HG03558 (cell line): ENCODE results near the gene FGD2.
"Not testable (repeated sequence)": the region's sequence is repeated elsewhere in the genome, so short reads cannot be mapped to it uniquely, and the experiment has no call there.

Source experiments
- ATAC-seq: cut with Tn5 transposase; IDR thresholded peaks from one replicate; pipeline ENCODE4 v1.9.1; 2021; ENCODE audit warnings: moderate number of reproducible peaks; ENCODE audit not compliant: unreplicated experiment; ENCODE audit errors: extremely low read depth

Gene FGD2

DNA sequence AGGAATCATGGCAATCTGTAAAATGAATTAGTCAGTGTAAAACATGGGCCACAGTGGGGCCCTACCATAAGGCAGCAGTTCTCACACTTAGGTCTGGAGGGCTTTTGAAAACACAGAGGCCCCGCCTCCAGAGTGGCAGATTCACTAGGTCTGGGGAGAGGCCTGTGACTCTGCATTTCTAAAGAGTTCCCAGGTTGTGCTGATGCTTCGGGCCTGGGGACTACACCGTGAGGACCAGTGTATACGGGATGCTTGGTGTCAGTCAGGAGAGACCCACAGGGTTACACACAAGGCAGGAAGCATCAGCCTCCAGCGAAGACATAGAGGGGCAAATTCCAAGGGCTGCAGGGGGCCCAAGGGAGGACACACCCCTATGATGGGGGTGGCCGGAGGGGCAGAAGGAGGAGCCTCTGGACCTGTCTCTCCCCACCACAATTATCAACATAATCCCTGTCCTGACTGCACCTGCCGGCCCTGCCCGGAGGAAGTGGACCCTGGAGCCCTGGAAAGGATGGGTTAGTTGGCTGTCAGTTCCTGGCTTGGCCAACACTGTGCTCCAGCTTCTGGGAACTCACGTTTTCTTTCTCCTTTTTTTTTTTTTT lies 46.7 kb downstream of the FGD2 start:
- ATAC-seq: no peak

DNA sequence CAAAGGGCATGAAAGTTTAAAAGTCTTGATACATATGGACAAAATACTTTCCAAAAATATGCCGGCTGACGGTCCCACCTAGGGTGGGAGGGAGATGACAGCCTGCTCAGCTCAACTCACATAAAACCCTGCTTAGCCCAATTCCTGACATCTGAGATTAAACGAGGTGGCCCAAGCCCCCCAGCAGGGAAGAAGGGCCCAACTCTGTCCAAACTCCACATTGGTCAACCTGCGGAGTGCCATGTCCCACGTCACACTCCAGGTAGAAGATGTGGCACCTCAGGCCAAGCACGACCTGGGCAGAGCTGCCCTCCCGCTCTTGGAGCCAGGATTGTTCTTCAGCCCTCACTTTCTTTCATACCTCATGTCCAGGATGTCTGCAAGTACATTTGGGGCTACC lies 48.2 kb downstream of the FGD2 start:
- no peak for ATAC-seq

DNA sequence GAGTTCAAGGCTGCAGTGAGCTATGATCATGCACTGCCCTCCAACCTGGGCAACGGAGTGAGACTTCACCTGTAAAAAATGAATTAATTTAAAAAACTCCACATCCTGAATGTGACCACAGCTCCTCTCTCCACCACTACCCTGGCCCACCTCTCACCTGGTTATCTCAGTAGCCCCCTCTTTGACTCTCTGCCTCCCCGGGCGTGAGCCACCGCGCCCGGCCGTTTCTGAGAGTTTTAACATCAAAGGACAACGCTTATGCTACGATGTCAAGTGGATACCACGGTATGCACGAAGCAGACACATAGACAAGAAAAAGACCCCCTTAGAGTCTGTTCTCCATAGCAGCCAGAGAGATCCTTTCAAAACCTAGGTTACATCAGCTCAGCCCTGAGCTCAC lies 48.7 kb downstream of the FGD2 start:
- no peak for ATAC-seq

DNA sequence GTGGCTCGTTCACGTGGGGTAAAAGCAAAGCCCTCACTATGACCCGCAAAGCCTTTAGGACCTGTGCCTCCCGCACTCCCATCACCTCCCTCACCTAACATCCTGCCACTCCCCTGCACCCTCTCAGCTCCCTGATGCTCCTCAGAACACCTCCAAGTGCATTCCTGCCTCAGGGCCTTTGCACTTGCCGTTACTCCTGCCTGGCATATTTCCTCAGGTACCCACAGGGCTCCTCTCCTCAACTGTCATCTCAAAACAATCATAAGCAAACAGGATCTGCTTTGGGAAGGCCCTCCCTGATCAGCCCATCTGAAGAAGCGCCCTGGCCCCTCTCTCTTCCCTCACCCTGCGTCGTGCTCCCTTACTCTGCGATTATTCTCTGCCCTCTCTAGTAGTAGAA lies 49.1 kb downstream of the FGD2 start:
- ATAC-seq: no peak

DNA sequence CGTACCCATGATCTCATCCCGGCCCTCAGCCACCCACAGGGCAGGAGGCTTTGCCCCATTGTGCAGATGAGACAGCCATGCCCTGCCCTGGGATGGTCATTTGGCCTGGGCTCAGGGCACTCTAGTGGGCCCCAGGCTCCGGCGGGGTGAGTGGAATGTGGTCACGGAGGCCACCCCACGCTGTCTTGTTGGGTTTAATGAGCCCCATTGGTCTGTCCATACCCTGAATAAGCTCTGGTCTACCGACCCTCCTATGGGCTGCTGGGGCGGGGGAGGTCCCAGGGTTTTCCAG lies 50.6 kb downstream of the FGD2 start:
- no peak for ATAC-seq

DNA sequence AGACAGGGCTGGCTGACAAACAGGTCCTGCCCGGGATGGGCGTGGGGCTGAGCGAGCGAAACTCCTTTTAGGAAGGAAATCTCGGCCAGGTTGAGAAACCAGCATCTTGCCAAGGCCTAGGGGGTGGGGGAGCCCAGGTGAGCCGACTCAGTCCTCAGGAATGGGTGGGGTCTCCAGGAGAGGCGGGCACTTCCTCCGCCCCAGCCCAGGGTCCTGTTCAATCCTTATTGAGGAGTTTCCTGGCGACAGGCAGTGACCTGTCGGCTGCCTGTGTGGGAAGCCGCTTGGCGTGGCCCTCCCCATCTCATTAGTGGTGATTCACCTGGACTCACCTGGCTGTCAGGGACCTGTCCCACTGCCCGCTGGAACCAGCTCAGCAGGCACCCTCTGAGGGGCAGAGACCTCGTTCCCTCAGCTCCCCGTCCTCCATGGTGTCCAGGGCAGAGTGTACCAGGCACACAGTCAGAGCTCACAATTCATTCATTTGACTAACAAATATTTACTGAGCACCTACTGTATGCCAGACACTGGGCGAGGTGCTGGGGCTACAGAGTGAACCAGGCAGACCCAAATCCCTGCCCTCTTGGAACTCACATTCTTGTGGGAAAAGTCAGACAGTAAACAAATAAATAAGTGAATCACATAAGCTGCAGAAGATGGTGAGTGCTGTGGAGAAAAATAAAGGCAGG lies 51.1 kb downstream of the FGD2 start:
- ATAC-seq: no peak

DNA sequence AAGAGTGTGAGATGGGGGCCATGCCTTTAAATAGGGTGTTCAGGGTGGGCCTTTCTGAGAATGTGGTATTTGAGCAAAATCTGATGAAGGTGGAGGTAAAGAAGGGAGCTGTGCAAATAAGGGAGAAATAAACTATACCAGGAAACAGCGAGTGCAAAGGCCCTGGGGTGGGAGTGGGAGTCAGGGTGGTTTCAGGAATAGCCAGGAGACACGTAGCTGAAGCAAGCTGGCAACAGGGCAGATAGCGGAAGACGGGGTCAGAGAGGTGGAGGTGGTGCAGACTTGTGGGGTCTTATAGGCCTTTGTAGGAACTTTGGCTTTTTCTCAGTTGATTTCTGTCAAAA lies 51.6 kb downstream of the FGD2 start:
- no peak for ATAC-seq

DNA sequence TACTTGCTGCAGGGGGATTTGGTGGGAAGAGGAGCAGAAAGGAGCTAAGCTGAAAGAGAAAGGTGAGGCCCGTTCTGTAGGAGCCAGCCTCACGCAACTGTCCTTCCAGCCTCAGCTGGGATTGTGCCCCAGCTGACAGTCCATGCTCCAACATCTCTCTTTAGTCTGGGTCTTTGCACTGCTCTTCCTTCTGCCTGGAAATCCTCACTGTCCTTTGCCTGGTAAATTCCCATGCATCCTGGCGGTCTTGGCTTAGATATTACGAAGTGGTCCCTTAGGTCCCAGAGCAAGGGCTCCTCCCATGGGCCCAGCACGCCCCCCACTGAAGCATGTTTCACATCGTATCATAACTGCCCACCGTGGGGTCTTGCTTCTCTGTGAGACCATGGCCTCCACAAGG lies 52.2 kb downstream of the FGD2 start:
- ATAC-seq: no peak

DNA sequence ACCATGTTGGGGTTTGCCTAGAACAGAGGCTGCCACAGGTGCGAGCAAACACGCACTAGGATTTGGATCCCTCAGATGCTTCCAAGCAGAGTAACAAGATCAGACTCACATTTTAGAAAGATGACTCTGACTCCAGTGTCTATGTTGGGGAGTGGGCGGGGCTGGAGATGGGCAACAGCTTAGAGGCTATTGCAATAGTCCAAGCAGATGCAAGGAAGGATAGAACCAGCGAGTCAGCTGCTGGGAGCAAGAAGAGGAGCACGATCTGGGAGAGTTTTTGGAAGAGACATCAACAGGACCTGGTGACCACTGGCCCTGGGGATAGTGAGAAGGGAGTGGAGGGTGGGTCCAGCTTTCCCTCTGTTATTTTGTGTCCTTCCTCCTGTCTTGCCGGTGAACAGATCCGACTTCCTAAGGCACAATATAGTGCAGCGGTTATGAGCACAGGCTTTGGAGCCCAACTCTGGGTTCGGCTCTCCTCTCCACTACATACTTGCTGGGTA lies 52.7 kb downstream of the FGD2 start:
- ATAC-seq: no peak

DNA sequence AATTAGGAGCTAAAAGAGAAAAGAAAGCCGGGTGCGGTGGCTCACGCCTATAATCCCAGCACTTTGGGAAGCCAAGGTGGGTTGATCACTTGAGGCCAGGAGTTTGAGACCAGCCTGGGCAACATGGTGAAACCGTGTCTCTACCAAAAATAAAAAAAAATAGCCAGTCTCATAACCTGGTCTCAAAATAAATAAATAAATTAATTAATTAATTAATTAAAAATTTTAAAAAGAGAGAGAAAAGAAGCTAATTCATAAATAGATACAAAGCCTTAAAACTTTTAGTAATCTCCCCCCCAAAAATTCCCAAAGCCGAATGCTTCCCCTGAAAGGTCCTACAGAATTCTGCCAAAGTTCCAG lies 53.5 kb downstream of the FGD2 start:
- ATAC-seq: not testable (repeated sequence)

DNA sequence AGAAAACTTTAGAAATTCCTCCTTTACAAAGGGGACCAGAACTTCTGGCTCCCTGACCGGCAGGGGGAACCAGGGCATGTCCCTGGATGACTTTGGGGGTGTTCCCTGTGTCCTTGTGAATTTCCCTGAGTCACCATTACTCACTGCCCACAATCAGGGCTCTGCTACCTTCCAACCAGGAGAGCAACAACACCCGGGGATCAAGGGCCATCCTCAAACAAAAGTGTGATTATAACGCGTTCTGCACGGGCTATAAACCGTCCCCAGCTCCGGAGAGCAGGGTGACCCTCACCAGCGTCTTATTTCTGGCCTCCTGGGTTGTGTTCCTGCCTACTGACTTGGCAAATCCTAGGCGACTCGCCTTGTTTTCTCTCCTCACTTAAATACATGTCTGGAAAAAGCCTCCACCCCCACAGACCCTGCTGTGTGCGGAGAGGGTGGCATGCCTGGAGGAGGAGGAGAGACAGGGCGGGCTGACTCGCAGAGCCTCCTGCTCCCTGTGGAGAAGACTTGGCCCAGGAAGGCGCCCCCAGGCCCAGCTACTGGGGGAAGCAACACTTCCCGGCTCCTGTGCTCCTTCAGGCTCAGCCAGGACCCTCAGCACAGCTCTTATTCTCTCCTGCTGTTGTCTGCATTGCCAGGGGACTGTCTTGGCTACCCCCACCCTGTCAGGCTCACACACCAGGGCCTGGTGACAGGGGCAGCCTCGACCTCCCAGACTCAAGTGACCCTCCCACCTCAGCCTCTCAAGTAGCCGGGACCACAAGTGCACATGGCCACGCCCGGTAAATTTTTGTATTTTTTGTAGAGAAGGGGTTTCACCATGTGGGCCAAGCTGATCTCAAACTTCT lies 54.1 kb downstream of the FGD2 start:
- ATAC-seq: no peak

DNA sequence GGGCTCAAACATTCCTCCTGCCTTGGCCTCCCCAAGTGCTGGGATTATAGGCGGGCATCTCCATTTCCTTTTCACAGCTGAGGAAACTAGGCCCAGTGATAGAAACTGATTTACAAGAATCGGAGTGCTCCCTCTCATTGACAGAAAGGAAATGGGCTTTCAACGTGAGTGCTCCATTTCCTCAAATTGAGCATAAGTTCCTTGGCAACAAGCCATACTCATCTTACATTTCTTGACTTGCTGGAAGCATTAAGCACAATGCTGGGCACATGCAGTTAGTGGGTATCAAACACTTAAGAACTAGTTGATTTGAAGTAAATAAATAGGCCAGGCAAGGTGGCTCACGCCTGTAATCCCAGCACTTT lies 54.7 kb downstream of the FGD2 start:
- no peak for ATAC-seq

DNA sequence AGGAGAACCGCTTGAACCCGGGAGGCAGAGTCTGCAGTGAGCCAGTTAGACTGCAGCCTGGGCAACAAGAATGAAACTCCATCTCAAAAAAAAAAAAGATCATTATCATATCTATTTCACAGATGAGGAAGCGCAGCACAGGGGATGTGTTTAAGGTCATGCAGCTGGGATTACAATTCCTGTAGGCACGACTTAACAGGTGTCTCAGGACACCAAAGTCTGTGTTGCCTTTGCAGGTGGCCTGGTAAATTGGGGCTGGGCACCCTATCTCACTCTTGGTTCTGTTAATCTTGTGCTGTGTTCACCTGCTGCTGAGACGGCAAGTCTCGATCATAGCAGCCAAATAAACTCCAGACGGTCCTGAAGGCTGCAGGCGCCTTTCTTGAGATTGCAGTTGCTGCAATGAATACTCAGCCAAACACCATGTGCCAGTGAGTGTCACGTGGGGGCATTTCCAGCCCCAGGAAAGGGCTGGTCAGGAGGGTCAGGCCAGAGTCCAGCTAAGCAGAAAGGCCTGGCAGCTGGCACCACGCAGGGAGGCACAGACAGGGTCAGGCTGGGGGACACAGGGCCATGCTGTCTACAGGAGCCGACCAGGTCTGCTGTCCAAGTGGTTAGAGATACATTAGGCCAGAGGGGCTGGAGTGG lies 55.8 kb downstream of the FGD2 start:
- ATAC-seq: no peak

DNA sequence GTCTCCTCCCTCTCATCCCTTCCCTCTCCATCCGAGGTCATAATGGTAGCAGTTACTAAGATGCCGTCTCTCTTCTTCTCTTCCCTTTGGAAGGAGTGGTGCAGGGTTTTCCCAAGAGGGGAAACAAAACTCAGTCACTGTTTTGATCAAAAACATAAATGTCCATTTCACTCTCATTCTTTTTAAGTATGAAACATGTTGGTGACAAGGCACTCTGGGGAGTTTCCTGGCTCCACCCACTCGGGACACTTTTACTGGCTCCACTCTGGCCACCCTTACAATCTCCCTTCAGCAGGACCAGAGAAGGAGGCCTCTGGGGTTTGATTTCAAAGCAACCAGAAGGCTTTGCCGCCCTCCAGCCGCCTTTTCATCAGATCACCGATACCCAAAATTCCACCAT lies 57.0 kb downstream of the FGD2 start:
- no peak for ATAC-seq

DNA sequence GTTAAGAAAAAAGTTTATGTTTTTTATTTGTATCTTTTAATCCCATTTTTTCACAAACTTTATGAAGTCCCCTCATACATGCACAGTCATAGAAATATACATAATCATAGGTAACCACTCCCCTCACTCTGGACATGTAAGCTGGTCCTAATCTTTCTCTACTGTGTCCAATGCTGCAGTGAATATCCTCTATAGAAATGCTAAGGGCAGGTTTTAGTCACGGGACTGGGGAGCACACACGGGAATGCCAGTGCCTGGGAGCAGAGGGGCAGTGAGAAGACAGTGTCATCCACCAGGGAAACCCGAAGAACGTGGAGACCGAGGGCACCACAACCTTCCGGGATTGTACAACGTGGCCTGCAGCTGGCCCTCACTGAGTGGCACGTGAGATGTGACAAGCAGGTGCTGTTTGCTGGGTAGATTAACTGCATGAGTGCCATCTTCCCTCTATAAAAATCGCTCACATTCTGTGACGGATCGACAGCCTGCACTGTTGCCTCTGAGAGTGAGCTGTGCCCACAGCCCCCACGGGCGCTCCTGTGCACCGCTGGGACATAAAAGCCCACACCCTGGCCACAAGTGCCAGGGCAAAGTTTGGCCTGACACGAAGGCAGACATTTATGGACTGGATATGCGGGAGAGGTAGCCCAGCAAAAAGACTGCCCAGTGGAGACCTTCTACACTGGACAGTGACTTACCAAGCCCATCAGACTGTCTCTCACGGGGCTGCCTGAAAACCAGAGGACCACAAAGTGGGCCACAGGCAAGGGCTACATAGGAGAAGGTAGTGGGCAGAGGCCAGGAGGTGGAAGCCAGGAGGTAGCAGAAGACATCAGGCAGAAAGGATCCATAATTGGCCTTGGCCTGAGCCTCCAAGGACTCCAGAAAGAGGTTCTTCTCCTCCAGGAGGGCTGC lies 63.2 kb downstream of the FGD2 start:
- no peak for ATAC-seq

DNA sequence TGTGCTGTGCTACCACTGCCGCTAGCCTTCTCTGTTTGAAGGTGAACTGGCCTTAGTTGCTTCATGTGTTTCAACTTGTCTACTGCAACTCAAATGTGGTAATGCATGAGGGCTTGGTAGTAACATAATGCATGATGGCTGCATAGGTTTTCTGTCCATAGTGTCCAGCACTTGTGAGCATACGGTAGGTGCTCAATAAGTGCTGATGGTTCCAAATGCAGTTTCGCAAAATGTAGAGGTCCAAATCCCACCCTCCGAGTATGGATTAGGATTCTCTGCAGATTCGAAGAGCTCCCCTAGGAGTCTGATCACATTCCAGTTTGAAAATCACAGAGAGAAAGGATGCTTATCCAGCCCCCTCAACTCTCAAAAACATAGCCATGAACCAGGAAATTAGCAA lies 64.2 kb downstream of the FGD2 start:
- ATAC-seq: no peak

DNA sequence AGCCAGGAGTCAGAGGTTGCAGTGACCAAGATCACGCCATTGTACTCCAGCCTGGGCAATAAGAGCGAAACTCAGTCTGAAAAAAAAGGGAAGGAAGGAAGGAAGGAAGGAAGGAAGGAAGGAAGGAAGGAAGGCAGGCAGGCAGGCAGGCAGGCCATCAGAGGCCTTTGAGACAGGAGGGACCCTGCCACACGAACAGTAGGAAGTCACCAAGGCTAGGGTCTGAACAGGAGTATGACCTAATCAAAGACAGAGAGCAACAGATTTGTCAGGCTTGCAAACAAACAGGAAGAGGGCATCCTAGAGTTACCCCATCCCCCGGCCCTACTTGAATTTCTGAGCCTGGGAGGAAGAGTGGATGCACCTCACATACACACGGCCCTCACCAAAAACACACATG lies 67.1 kb downstream of the FGD2 start:
- no peak for ATAC-seq

DNA sequence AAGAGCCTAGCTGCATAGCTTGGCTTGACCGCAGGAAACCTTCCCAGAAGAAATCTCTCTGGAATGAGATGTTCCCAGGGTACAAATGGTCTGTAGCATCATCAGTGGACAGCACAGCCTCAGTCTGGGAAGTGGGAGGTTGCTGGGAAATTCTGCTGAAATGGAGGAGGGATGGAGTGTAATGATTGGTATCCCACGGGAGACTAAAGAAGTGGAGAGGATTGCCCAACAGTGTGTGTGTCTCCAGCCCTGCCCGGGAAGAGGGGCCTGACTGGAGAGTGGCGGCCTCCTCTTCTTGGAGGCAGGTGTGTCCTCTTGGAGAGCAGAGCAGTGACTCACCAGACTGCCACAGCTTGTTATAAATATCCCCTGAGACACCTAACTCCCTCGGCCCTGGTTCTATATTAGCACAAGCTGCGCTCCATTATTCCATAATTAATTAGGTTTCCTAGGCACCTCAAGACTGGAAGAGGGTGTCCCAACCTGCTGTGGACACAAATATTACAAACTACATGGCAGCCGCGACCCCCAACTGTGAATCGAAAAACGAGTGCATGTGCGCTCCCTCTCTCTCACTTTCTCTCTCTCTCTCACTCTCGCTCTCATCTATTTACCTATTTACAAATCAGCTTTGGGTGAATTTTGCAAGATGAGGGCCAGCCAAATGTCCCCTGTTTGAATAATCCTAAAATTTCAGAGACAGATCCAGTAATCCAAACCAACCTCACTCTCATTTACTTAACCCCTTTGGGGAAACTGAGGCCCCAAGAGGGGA lies 68.8 kb downstream of the FGD2 start:
- ATAC-seq: no peak

DNA sequence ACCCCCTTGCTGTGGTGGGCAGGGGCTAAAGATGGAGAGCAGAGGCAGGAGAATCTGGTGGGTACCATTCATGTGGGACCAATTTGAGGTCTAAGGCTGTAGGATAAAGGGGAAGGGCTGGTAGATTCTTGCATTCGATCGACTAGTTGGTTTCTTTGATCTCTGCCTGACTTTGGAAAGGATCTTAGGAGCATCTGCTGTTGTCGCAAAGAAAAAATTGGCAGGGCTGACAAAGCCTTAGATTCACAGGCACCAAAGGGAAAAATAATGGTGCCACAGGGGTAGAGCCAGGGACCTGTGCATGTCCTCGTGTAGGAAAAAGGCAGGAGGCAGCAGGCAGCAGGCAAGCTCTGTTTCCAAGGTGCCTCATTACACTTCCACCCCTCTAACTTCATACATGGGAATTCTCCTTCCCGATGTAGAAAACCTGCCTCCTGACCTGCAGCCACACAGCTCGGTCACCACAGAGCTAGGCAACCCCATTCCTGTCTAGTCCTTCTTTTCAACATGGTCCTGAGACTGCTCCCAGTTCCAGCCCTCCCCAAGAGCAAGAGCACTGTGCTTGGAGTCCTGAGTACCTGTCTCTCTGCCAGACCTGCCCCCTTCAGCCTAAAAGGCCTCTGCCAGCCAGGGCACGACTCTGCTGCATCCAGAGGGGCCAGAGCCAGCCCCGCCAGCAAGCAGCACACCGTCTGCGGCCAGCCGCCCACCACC lies 71.9 kb downstream of the FGD2 start:
- no peak for ATAC-seq
